ENCODE measurements around the gene IL1R2.

Gene IL1R2

GRCh38 chr2:102000813-102001766, 9.3 kb downstream of the IL1R2 start (continued):
- TF ChIP-seq ZNF341 (tag by site-specific recombination; IDR thresholded peaks at IDR 0.05; ENCODE audit: low read depth) = no peak
- TF ChIP-seq, protein P1, sequence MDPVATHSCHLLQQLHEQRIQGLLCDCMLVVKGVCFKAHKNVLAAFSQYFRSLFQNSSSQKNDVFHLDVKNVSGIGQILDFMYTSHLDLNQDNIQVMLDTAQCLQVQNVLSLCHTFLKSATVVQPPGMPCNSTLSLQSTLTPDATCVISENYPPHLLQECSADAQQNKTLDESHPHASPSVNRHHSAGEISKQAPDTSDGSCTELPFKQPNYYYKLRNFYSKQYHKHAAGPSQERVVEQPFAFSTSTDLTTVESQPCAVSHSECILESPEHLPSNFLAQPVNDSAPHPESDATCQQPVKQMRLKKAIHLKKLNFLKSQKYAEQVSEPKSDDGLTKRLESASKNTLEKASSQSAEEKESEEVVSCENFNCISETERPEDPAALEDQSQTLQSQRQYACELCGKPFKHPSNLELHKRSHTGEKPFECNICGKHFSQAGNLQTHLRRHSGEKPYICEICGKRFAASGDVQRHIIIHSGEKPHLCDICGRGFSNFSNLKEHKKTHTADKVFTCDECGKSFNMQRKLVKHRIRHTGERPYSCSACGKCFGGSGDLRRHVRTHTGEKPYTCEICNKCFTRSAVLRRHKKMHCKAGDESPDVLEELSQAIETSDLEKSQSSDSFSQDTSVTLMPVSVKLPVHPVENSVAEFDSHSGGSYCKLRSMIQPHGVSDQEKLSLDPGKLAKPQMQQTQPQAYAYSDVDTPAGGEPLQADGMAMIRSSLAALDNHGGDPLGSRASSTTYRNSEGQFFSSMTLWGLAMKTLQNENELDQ (tag by site-specific recombination; IDR thresholded peaks at IDR 0.05; ENCODE audit: low read depth) = no peak
- TF ChIP-seq ZNF660 (tag by site-specific recombination; IDR thresholded peaks at IDR 0.05) = no peak
- no peak for TF ChIP-seq ZNF571 (tag by site-specific recombination; IDR thresholded peaks at IDR 0.05)
- no peak for TF ChIP-seq ZNF16 (tag by site-specific recombination; IDR thresholded peaks at IDR 0.05; ENCODE audit: low read depth)

GRCh38 chr2:102001767-102002142, 10.0 kb downstream of the IL1R2 start:
- H3K4me3 ChIP-seq (ENCODE audit: low read depth, low read length) = no peak overlapping the region
- TF ChIP-seq ZNF549 (tag by site-specific recombination; IDR thresholded peaks at IDR 0.05) = no peak
- no peak for TF ChIP-seq ZNF76 (tag by site-specific recombination; IDR thresholded peaks at IDR 0.05; ENCODE audit: borderline replicate concordance, low read depth)
- no peak for TF ChIP-seq KLF10 (tag by site-specific recombination; IDR thresholded peaks at IDR 0.05)
- no peak for TF ChIP-seq PRDM1 (tag by site-specific recombination; IDR thresholded peaks at IDR 0.05)
- TF ChIP-seq ZNF146 (tag by site-specific recombination; IDR thresholded peaks at IDR 0.05) = no peak
- no peak for TF ChIP-seq ZNF704 (tag by site-specific recombination; IDR thresholded peaks at IDR 0.05)
- no peak for TF ChIP-seq ZNF596 (tag by site-specific recombination; IDR thresholded peaks at IDR 0.05)
- no peak for TF ChIP-seq ZNF311 (tag by site-specific recombination; IDR thresholded peaks at IDR 0.05; ENCODE audit: borderline replicate concordance)
- TF ChIP-seq ZNF610 (tag by site-specific recombination; IDR thresholded peaks at IDR 0.05; ENCODE audit: borderline replicate concordance) = no peak
- TF ChIP-seq ZNF184 (tag by site-specific recombination; IDR thresholded peaks at IDR 0.05) = no peak
- TF ChIP-seq ZNF391 (tag by site-specific recombination; IDR thresholded peaks at IDR 0.05; ENCODE audit: borderline replicate concordance, low read depth) = no peak
- TF ChIP-seq ZNF426 (tag by site-specific recombination; IDR thresholded peaks at IDR 0.05) = no peak
- no peak for TF ChIP-seq ZNF394 (tag by site-specific recombination; IDR thresholded peaks at IDR 0.05; ENCODE audit: borderline replicate concordance)
- no peak for TF ChIP-seq ZNF404 (tag by site-specific recombination; IDR thresholded peaks at IDR 0.05)
- no peak for TF ChIP-seq ZNF133 (tag by site-specific recombination; IDR thresholded peaks at IDR 0.05)
- TF ChIP-seq, protein P2, sequence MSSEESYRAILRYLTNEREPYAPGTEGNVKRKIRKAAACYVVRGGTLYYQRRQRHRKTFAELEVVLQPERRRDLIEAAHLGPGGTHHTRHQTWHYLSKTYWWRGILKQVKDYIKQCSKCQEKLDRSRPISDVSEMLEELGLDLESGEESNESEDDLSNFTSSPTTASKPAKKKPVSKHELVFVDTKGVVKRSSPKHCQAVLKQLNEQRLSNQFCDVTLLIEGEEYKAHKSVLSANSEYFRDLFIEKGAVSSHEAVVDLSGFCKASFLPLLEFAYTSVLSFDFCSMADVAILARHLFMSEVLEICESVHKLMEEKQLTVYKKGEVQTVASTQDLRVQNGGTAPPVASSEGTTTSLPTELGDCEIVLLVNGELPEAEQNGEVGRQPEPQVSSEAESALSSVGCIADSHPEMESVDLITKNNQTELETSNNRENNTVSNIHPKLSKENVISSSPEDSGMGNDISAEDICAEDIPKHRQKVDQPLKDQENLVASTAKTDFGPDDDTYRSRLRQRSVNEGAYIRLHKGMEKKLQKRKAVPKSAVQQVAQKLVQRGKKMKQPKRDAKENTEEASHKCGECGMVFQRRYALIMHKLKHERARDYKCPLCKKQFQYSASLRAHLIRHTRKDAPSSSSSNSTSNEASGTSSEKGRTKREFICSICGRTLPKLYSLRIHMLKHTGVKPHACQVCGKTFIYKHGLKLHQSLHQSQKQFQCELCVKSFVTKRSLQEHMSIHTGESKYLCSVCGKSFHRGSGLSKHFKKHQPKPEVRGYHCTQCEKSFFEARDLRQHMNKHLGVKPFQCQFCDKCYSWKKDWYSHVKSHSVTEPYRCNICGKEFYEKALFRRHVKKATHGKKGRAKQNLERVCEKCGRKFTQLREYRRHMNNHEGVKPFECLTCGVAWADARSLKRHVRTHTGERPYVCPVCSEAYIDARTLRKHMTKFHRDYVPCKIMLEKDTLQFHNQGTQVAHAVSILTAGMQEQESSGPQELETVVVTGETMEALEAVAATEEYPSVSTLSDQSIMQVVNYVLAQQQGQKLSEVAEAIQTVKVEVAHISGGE (tag by site-specific recombination; conservative IDR thresholded peaks at IDR 0.05; ENCODE audit: low read depth) = no peak
- TF ChIP-seq GLI2 (tag by site-specific recombination; IDR thresholded peaks at IDR 0.05; ENCODE audit: borderline replicate concordance, low read depth) = no peak
- TF ChIP-seq ZNF26 (tag by site-specific recombination; IDR thresholded peaks at IDR 0.05) = no peak
- no peak overlapping the region for H3K27ac ChIP-seq (ENCODE audit: extremely low read depth, low read depth, low read length)
- H3K9me3 ChIP-seq (ENCODE audit: control insufficient read depth, insufficient read depth, low read depth, low read length) = no peaks in the 10 kb centered on the region
- ChIA-PET POLR2A (no interaction called here), CTCF (interaction anchor here (1.0 kb wide), 1 partner anchor 19 kb away, joined by 3 read pairs; no protein-coding TSS in a partner anchor)
- no peaks in the 10 kb centered on the region for H3K4me1 ChIP-seq (ENCODE audit: control insufficient read depth, insufficient read depth, low read length)
- no peaks in the 10 kb centered on the region for H3K36me3 ChIP-seq (ENCODE audit: control insufficient read depth in 2 of 2, insufficient read depth in 1 of 2, low read length in 2 of 2)

All from HEK293 (cell line).